ENCODE data around the gene ACTN1.

- TF ChIP-seq POLR2AphosphoS5 (IDR thresholded peaks at IDR 0.05; ENCODE audit: low read depth, low read length) = no peak
- no peak for TF ChIP-seq POLR2A (IDR thresholded peaks at IDR 0.05; ENCODE audit: low read depth, low read length)
- TF ChIP-seq TAF1 (IDR thresholded peaks at IDR 0.05; ENCODE audit: low read depth, low read length) = no peak
Measured at GRCh38 chr14:68841016-68841809, 137.9 kb downstream of the ACTN1 start.
